Measurements from ENCODE around the gene SOS2.

SOS2 gene

GRCh38 chr14:50231475-50232275 lies at the start of gene SOS2:
Gene SOS2 (minus strand): TSS chr14:50231578. CDS start chr14:50231283, 295 bp downstream.
- Histone ChIP-seq H3K27me3 (replicated peaks) (no peaks in the 10 kb centered on the region), H3K27ac (peak within 1 kb of the TSS; percentile 84), H3K36me3 (replicated peaks) (no peaks in the 10 kb centered on the region), H3K4me3 (ENCODE audit: low read depth, low read length) (peak within 1 kb of the TSS; percentile 78)
- no peak for TF ChIP-seq CTCF (IDR thresholded peaks at IDR 0.05; ENCODE audit: low read depth, low read length, missing control alignments)
- in situ Hi-C loops (cut with HindIII; ENCODE audit: low pct_ligation_motif_present, low sequenced_read_pairs), result no loop called here
- DNase-seq, result peak; percentile 71

GRCh38 chr14:50272498-50272897 lies 41.1 kb upstream of the SOS2 start:
- Histone ChIP-seq H3K36me3 (replicated peaks) (no peaks in the 10 kb centered on the region), H3K4me3 (ENCODE audit: low read depth, low read length) (no peak overlapping the region), H3K27ac (no peak overlapping the region), H3K27me3 (replicated peaks) (no peaks in the 10 kb centered on the region)
- in situ Hi-C loops (cut with HindIII; ENCODE audit: low pct_ligation_motif_present, low sequenced_read_pairs), result no loop called here
- DNase-seq, result no peak
- TF ChIP-seq CTCF (IDR thresholded peaks at IDR 0.05; ENCODE audit: low read depth, low read length, missing control alignments), result no peak

GRCh38 chr14:50270932-50271331 lies 39.6 kb upstream of the SOS2 start:
- no peak overlapping the region for H3K27ac ChIP-seq
- in situ Hi-C loops (cut with HindIII; ENCODE audit: low pct_ligation_motif_present, low sequenced_read_pairs), result no loop called here
- no peak for DNase-seq
- no peaks in the 10 kb centered on the region for H3K27me3 ChIP-seq (replicated peaks)
- TF ChIP-seq CTCF (IDR thresholded peaks at IDR 0.05; ENCODE audit: low read depth, low read length, missing control alignments), result no peak
- no peak overlapping the region for H3K4me3 ChIP-seq (ENCODE audit: low read depth, low read length)
- no peaks in the 10 kb centered on the region for H3K36me3 ChIP-seq (replicated peaks)

GRCh38 chr14:50265029-50265428 lies 33.7 kb upstream of the SOS2 start:
- Histone ChIP-seq H3K27ac (no peak overlapping the region), H3K27me3 (replicated peaks) (no peaks in the 10 kb centered on the region), H3K4me3 (ENCODE audit: low read depth, low read length) (no peak overlapping the region), H3K36me3 (replicated peaks) (no peaks in the 10 kb centered on the region)
- no peak for TF ChIP-seq CTCF (IDR thresholded peaks at IDR 0.05; ENCODE audit: low read depth, low read length, missing control alignments)
- DNase-seq, result no peak
- in situ Hi-C loops (cut with HindIII; ENCODE audit: low pct_ligation_motif_present, low sequenced_read_pairs), result no loop called here

GRCh38 chr14:50263321-50263720 lies 31.9 kb upstream of the SOS2 start:
- in situ Hi-C loops (cut with HindIII; ENCODE audit: low pct_ligation_motif_present, low sequenced_read_pairs), result no loop called here
- TF ChIP-seq CTCF (IDR thresholded peaks at IDR 0.05; ENCODE audit: low read depth, low read length, missing control alignments), result no peak

GRCh38 chr14:50262865-50263264 lies 31.5 kb upstream of the SOS2 start:
- in situ Hi-C loops (cut with HindIII; ENCODE audit: low pct_ligation_motif_present, low sequenced_read_pairs), result no loop called here
- Histone ChIP-seq H3K4me3 (ENCODE audit: low read depth, low read length) (no peak overlapping the region), H3K36me3 (replicated peaks) (no peaks in the 10 kb centered on the region), H3K27me3 (replicated peaks) (no peaks in the 10 kb centered on the region), H3K27ac (no peak overlapping the region)
- no peak for DNase-seq
- TF ChIP-seq CTCF (IDR thresholded peaks at IDR 0.05; ENCODE audit: low read depth, low read length, missing control alignments), result no peak

More at GRCh38 chr14:50263321-50263720, 31.9 kb upstream of the SOS2 start:
- no peak overlapping the region for H3K27ac ChIP-seq
- no peak overlapping the region for H3K4me3 ChIP-seq (ENCODE audit: low read depth, low read length)
- DNase-seq, result no peak
- no peaks in the 10 kb centered on the region for H3K27me3 ChIP-seq (replicated peaks)
- H3K36me3 ChIP-seq (replicated peaks), result no peaks in the 10 kb centered on the region

All from brain microvascular endothelial cell (primary cell).